ENCODE data around the gene A1BG. TPM values are rescaled to one million over a fixed set of nuclear protein-coding genes. Genes with fewer than 3 reads are reported as not detected.

Gene A1BG
- total and polyA plus RNA-seq, 2 of the 8 experiments (the other 6 are each of a cell fraction or from before 2014, with no cell fraction given), result 20.8 to 69.6 TPM

- TF ChIP-seq JUND (IDR thresholded peaks at IDR 0.05; ENCODE audit: low read length) (no peak), SP2 (IDR thresholded peaks at IDR 0.05; ENCODE audit: low read length) (no peak), CTCF (IDR thresholded peaks at IDR 0.05; ENCODE audit: control extremely low read depth in 1 of 3, insufficient read depth in 1 of 3, low read depth in 1 of 3, low read length in 3 of 3) (no peak), RBBP5 (IDR thresholded peaks at IDR 0.05; ENCODE audit: borderline replicate concordance, low read depth, low read length) (no peak), BRCA1 (IDR thresholded peaks at IDR 0.05; ENCODE audit: low read depth, low read length) (no peak), HDAC2 (IDR thresholded peaks at IDR 0.05; ENCODE audit: borderline replicate concordance in 1 of 2, low read depth in 2 of 2, low read length in 2 of 2) (no peak)
These were observed 3.7 kb downstream of the A1BG start (continued) for GRCh38 chr19:58349590-58349989.
